HG03432 (cell line): ENCODE results near the gene TECTB.
A peak's percentile ranks its signal among the peaks of the same experiment; 100 is the strongest.

Experiments
- ATAC-seq: cut with Tn5 transposase; IDR thresholded peaks from one replicate; pipeline ENCODE4 v1.9.1; 2021; ENCODE audit warnings: mild to moderate bottlenecking, moderate library complexity; ENCODE audit not compliant: unreplicated experiment

TECTB gene

DNA sequence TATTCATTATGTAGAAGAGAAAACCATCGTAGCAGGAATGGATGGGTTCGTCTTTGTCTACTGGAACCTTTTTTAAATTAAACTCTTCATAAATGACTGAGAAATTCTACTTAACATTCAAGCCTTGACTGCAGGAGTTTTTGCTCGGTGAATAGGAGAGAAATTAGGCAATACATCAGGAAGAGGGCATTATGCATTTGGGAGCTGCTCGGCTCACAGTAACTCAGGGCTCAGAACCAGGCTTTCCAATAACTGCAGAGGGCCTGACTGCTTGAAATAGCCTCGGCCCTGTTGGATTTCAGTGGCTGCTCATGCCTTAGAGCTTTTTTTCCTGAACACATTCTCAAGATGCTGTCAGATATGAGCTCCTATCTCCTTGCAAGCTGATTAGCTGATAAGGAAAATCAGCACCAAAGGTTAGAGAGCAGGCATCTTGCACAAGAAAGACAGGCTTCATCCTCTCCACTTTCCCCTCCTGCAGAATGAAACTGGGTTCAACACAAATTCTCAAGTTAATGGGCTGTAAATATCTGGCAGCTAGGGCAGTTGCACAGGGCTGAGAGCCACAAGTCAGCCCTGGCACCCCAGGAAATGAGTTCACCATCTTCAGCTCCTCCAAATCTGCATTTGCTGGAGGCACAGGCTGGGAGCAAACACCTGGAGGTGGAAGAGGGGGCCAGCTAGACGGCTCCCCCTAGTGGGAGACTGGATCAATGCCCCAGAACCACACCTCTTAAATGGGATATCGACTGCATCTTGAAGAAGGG, 24.3 kb downstream of the TECTB start:
- ATAC-seq: peak; percentile 70

DNA sequence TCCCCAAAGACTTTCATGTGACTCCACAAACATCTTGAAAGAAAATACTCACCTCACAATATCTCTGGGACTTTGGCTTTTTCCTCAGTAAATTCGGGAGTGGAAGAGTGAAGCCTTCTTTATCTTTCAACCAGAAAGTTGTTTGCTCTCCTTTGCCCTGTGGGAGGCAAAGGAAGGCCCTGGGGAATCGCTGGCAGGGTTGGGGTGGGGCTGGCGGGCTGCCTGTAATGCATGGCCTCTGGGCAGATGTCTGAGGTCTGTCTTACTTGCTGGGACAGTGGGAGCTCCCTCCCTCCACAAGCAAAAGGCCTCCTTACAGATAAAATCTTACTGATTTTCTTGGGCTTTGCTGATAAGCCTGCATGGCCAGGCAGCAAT, 24.9 kb downstream of the TECTB start:
- no peak for ATAC-seq

DNA sequence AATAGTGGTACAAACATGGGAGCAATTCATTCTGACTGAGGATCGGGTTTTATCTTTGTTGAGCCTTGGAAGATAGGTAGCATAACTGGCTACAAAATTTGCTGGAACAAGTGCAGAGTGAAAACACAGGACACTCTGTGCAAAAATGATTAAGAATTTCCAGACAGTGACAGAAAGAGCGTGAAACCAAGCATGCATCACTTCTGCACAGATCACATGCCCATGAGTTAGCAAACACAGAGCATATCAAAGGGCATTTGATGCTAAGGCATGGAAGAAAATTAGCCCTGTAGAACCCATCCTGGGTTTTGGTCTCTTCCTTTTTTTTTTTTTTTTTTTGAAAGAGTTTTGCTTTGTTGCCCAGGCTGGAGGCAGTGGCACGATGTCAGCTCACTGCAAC, 28.3 kb downstream of the TECTB start:
- ATAC-seq: no peak

DNA sequence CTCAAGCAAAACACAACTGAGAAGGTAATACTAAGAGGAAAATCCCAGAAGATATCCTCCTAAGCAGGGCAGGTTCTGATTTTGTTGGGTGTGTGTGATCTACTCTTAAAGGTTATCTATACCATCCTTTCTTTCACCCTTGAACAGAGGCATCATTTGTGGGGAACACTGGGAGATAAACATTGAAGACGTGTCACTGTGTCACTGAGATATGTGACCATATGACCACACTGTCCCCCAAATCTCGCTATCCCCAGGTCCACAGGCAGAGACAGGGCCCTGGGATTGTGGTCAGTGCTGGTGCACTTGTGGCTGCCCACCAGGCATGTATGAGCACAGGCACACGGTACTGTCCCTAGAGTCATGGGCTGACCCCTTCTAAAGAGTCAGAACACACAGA, 30.0 kb downstream of the TECTB start:
- ATAC-seq: no peak

DNA sequence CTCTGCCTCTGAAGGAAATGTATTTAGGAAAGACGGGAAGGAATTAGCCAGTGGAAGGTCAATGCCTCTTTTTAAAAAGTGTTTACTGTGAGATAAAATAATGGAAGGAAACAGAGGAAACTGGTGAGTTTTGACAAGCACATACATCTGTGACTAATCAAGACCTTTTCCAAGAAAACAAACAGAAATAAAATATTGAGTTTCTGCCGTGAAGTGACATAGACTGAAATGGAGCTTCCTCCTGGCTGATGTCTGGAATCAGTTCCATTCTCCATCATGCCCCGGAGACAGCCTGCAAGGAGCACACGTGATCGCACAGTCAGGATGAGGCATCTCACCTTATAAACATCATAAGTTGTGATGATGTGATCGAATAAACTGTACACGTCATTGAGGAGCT, 30.7 kb downstream of the TECTB start:
- no peak for ATAC-seq

DNA sequence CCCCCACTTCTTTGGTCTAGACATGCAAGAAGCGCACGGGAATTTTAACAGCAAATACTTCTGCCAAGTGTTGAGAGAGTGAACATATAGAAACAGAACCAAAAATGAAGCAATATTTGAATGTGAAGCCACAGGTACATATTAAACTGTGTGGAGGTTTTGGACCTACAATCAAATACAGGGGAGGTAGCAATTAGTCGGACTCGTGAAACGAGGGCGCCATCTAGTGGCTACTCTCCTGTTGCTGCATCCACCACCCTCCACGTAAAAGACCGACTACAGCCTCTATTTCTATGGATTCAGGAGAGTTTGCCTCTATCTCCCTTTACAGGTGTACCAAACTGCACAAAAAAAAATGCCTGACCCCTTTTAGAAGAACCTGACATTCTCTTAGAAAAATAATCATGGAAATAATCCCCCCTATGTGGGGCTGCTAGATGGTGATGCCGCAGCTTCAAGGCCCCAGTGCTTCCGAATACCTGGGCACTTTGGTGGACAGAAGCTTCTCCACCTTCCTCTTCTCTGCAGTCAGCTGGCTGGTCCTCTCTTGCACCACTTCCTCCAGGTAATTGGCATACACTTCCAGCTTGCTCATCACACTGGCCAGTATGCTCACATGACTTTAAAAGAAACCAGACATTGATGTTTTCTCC, 31.7 kb downstream of the TECTB start:
- ATAC-seq: peak; percentile 84

DNA sequence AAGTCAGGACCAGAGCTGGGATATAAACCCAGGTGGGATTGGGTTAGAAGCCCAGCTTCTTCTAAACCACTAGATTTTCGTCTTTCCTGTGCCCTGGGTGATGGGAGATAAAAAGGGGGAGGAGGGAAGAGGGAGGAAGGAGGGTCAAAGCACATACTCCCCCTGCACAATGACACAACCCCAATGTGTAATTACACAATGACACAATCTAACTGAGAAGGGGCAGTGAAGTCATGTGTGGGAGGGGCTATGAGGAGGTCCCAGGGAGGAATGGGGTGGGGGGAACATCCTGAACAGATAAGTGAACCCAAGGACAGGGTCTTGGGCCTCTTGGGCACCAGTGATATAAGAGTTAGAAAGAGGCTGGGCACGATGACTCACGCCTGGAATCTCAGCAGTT, 44.5 kb downstream of the TECTB start:
- ATAC-seq: no peak

DNA sequence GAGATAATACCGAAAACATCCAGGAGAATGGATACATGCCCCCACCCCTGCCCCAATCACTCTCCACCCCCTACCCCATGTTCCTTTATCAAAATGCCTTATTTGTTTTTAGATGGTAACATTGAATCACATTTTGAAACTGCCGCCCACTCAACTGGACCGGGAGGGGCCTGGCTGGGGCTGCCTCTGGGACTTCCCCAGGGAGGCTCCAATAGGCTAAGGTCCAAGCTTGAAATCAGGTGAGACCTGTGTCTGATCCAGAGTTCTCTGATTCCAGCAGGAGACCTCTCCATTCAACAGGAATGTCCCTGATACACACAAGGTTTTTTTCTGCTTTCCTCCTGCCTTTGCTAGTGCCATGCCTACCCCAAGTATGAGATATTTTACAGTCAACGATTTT, 47.0 kb downstream of the TECTB start:
- ATAC-seq: no peak

DNA sequence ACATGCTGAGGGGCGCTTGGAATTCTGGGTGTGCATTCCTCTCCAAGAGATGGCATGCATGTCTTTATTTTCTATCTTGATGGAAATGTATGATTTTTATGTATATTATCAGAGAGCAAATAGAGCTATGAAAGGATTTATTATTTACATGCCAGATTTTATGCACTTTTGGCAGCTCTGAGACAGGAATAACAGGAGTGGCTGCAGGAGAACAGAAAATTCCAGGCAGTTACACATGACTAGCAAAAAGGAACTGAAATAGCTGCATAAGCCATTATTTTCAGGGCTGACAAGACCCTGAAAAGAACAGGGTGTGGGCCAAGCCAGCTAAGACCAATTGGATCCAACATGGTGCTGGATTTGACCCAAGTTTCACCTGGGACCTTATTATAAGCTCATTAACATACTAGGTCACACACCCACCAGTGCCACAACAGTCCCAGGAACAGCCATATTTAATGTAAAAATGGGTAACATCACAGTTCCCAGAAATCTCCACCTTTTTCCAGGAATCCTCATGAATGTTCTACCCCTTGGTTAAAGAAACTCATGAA, 47.5 kb downstream of the TECTB start:
- ATAC-seq: no peak

DNA sequence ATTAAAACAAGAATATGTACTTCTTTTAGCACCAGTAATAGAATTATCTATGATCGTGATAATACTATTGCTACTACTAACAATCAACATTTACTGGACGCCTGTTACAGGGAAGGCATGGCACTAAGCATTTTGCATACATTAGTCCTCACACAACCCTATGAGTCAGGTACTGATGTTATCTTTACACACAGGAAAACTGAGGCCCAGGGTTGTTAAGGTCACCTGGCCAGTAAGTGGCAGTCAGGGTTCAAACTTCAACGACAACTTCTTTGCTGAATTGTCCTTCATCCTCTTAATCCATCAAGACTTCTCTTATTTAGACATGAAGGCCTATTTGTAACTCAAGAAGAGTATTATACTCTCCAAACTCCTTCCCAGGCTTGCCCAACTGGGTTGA, 48.8 kb downstream of the TECTB start:
- no peak for ATAC-seq

DNA sequence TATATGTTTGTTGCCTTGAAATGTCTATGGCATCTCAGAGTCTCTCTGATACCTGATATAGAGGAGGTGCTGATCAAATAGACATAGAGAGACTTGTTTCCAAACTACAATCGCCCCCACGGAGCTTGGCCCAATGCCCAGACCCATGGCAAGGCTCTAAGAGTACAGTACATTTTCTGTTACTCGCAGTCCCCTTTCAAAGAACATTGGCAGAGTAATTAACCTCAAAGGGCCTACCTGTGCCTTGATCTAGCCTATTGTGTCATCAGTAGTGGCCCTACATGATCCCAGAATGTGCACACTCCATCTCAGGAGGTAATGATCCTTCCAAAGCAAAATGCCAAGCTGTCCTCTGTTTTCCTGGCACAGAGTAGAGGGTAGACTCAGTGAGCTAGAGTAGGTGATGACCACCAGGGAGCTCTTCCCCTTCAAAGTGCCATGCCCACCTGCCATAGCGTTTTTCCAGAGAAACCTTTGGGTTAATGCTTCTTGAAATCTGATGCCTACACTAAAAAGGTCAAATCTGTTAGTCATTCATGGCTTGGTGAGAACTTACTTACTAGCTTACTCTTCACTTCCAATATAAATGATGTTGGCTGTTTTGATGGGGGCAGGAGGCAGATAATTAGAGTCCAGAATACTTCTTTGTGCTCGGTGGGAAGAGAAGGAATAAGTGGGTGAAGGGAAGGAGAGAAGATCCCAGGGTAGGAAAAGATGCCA, 49.5 kb downstream of the TECTB start:
- no peak for ATAC-seq

DNA sequence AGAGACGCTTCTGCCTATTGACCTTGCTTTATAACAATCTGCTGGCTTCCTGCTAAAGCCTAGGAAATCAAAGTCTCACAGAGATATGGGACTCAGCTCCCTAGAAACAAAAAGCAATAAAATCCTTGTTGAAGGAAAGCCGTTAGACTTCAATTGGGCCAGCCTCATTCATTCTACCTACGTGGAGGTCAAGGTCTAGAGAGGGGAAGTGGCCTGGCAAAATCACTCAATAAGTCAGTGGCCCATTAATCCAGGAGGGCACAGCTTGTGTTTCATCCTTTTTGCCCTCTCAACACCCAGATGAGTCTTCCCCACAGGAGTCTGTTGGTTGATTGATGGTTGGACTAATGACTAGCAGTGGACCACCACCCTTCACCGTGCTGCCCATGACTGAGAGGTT, 50.3 kb downstream of the TECTB start:
- no peak for ATAC-seq

DNA sequence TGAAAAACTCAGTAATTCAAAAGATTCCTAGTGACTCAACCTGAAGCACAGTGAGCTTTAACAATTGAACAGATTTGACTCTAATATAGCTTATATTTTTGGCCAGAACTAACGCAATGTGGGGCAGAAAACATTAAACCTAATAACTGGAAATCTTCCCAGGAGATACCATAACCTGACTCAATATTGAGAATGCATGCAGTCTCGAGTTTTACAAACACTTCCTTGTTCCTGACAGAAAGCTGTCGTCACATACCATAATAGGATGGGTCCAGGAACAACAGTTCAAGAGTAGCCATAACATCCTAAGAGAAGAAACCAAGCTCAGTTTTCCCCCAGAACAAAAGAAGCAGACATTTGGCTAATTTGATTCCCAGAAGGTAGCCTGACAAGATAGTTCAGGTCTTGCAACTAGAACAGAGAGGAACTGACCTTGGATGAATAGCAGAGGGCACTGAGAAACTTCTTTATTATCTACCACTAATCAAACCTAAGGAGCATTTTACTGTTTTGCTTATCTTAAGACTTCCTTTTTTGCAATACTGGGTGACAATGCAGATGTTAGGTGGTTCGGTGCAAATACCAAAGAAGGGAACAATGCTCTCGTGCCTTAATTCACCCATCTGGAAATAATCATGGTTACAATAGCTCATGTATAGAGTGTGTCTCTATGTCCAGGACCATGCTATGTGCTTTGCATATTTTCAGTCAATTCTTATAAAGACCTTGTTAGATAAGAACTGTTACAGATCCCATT, 52.1 kb downstream of the TECTB start:
- no peak for ATAC-seq

DNA sequence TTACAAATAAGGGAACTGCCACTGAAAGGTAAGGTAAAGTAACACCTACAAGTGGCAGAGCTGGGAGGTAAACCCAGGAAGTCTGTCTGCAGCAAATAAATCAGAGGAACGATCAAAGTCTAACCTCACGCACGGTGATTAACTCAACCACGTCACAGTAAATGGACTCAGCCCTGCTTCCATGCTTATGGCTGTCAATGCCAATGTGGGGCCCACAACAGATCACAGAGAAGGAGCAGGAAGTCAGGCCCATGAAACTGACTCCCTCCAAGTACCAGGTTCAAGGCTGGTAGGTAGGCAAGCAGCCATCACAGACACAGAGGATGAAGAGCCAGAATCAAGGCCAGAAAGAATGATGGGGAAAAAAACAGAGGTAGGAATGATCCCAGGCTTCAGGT, 52.7 kb downstream of the TECTB start:
- no peak for ATAC-seq

DNA sequence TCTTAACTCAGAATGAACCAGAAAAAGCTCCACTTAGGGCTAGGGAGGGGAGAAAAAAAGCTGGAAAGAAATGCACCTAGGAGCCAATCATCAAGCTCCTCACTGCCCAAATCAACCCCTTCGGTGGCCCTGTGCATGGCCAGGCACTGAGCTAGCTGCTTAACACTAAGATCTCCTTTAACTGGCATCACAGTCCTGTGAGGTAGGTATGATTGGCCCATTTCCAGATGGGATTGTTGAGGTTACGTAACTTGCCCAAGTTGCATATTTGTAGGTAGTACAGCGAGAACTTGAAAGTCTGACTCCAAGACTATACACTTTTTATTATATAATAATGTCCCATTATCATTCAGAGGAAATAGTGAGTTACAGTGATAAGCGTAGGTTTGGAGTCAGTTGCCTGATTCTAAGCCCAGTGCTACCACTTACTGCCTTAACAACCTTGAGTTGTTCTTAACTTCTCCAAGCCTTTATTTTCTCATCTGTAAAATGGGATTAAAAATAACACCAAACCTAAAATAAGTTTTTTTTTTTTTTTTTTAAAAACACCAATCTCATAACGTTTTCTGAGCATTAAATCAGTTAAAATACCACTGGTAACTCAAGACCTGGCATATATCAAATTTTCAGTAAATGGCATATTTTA, 53.5 kb downstream of the TECTB start:
- ATAC-seq: no peak

DNA sequence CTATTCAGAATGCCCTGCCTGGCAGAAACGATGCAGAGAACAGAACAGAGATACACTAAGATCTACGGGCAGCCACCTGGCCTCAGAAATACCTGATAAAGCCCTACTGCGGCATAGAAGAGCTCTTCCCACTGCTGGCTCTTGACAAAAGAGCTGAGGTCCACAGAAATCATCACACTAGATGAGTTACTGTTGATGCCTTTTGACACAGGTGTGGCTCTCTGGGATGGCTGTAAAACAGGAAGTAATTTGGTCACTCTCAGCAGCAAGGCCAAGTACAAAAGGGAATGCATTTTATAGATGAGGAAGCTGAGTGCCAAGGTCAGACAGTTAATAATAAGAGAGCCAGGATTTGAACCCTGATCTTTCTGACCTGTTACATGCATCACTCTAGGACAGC, 55.8 kb downstream of the TECTB start:
- no peak for ATAC-seq

DNA sequence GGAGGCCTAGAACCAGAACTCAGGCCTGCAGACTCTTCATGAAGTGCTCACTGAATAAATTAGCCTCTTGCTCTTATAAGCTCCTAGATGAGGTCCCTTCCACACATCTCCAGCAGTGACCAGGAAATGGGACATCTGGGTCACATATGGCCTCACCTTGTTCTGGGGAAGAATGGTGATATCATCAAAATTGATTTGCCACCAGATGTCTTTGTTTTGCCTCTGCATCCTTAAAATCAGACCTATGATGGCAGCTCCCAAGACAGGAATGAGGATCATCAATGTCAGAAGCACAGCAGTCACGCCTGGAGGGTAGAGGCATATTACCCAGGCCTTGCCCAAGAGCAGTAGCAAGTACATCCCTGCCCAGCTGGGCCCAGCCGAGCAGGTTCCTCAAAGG, 57.4 kb downstream of the TECTB start:
- ATAC-seq: no peak

DNA sequence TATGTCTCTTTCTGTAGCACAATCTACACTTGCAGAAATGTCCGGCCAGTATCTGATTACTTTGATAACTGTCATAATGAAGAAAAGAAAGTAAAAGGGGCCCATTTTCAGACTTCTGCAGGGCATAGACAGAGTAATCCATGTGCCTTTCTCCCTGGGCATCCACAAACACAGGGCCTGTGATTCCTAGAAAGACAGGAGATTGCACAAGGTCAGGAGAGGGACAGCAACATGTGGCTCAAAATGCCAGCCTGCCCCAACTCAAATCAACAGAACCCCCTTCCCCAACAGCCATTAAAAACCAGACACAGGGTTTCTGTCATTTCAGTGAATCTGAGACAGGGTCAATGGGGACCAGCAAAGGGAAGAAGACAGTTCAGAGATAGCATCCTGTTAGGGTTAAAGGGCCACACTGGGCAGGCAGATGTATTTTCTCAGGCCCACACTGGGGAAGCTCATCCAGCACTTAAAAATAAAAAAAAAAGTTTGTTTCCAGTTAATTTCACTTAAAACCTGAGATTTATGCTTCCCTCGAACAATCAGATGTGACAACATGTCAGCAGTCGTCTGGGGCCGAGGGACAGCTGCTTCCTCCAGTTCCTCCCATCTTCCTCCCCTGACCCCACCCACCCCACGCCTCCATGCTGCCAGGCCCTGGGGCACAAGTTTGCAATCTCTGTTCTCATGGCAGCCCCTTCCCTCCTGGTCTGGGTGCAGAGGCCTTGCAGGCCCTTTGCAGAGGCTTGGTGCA, 60.0 kb downstream of the TECTB start:
- no peak for ATAC-seq

DNA sequence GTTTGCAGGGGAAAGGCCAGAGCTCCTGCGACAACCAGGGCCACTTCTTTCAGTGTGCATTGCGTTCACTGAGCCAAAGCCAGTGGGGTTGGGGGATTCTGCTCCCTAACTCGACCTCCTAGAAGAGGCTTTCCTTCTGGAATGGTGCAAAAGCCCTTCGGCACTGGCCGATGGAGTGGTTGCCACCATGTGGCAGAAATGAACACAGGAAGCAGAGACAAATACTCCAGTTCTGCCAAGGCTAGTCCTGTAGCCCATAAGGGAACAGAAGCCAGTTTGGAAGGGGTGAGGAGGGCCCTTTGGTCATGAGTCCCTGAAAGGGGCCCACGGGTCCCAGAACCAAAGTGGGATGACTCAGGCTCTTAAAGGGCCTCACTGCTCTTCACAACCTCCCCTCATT, 61.1 kb downstream of the TECTB start:
- no peak for ATAC-seq

DNA sequence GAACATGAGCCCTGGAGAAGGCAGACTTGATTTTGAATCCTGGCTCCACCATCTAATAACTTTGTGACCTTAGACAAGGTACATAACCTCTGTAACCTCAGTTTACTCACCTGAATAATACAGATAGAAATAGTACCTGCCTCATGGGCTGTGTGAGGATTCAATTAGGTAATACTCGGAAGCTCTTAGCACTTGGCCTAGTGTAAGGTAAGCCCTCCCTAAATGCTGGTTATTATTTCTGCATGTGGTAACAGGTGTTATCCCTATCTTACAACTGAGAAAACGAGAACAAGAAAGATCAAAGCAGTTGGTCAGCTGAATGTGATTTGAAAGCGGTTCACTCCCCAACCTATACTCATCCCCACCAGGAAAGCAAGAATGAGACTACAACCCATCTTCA, 62.0 kb downstream of the TECTB start:
- ATAC-seq: no peak
